ENCODE measurements around the gene DAAM1.

The DAAM1 gene

GRCh38 chr14:59317346-59317745, 128.9 kb downstream of the DAAM1 start:
- no peak overlapping the region for H3K27ac ChIP-seq (ENCODE audit: low read depth, low read length)

GRCh38 chr14:59317798-59318505, 129.5 kb downstream of the DAAM1 start:
- peaks cover 3% of the 10 kb centered on the region for H3K36me3 ChIP-seq (ENCODE audit: control insufficient read depth, insufficient read depth, low read length)
- no peak overlapping the region for H3K9ac ChIP-seq (ENCODE audit: low read length)
- H3K27me3 ChIP-seq (ENCODE audit: control insufficient read depth, insufficient read depth, low read length): no peaks in the 10 kb centered on the region
- no peak overlapping the region for H3K4me3 ChIP-seq (ENCODE audit: low read length)
- peak overlapping the region; percentile 56 for H3K27ac ChIP-seq (ENCODE audit: low read depth, low read length)
- H3K4me1 ChIP-seq (ENCODE audit: control insufficient read depth, insufficient read depth, low read length): peaks cover 35% of the 10 kb centered on the region

More at GRCh38 chr14:59317346-59317745, 128.9 kb downstream of the DAAM1 start:
- no peaks in the 10 kb centered on the region for H3K27me3 ChIP-seq (ENCODE audit: control insufficient read depth, insufficient read depth, low read length)
- H3K9ac ChIP-seq (ENCODE audit: low read length): no peak overlapping the region
- peaks cover 41% of the 10 kb centered on the region for H3K4me1 ChIP-seq (ENCODE audit: control insufficient read depth, insufficient read depth, low read length)
- H3K36me3 ChIP-seq (ENCODE audit: control insufficient read depth, insufficient read depth, low read length): peaks cover 3% of the 10 kb centered on the region
- H3K4me3 ChIP-seq (ENCODE audit: low read length): no peak overlapping the region

- H3K4me1 ChIP-seq (ENCODE audit: control insufficient read depth, insufficient read depth, low read length): peaks cover 26% of the 10 kb centered on the region
- H3K27ac ChIP-seq (ENCODE audit: low read depth, low read length): peak overlapping the region; percentile 56
- no peaks in the 10 kb centered on the region for H3K27me3 ChIP-seq (ENCODE audit: control insufficient read depth, insufficient read depth, low read length)
- peaks cover 3% of the 10 kb centered on the region for H3K36me3 ChIP-seq (ENCODE audit: control insufficient read depth, insufficient read depth, low read length)
- no peak overlapping the region for H3K4me3 ChIP-seq (ENCODE audit: low read length)
- H3K9ac ChIP-seq (ENCODE audit: low read length): no peak overlapping the region
Measured at GRCh38 chr14:59318908-59319307, 130.4 kb downstream of the DAAM1 start.

- H3K27ac ChIP-seq (ENCODE audit: low read depth, low read length): peak overlapping the region; percentile 59
Measured at GRCh38 chr14:59320361-59320760, 131.9 kb downstream of the DAAM1 start.

GRCh38 chr14:59320763-59321625, 132.5 kb downstream of the DAAM1 start:
- no peak overlapping the region for H3K4me3 ChIP-seq (ENCODE audit: low read length)
- H3K4me1 ChIP-seq (ENCODE audit: control insufficient read depth, insufficient read depth, low read length): peaks cover 26% of the 10 kb centered on the region
- H3K27ac ChIP-seq (ENCODE audit: low read depth, low read length): peak overlapping the region; percentile 59
- H3K36me3 ChIP-seq (ENCODE audit: control insufficient read depth, insufficient read depth, low read length): peaks cover 9% of the 10 kb centered on the region
- H3K27me3 ChIP-seq (ENCODE audit: control insufficient read depth, insufficient read depth, low read length): no peaks in the 10 kb centered on the region
- H3K9ac ChIP-seq (ENCODE audit: low read length): no peak overlapping the region

More at GRCh38 chr14:59320361-59320760, 131.9 kb downstream of the DAAM1 start:
- Histone ChIP-seq H3K36me3 (ENCODE audit: control insufficient read depth, insufficient read depth, low read length) (peaks cover 9% of the 10 kb centered on the region), H3K4me3 (ENCODE audit: low read length) (no peak overlapping the region), H3K4me1 (ENCODE audit: control insufficient read depth, insufficient read depth, low read length) (peaks cover 26% of the 10 kb centered on the region), H3K27me3 (ENCODE audit: control insufficient read depth, insufficient read depth, low read length) (no peaks in the 10 kb centered on the region), H3K9ac (ENCODE audit: low read length) (no peak overlapping the region)

- Histone ChIP-seq H3K27ac (ENCODE audit: low read depth, low read length) (peak overlapping the region; percentile 54), H3K4me1 (ENCODE audit: control insufficient read depth, insufficient read depth, low read length) (peaks cover 26% of the 10 kb centered on the region), H3K36me3 (ENCODE audit: control insufficient read depth, insufficient read depth, low read length) (peaks cover 9% of the 10 kb centered on the region), H3K9ac (ENCODE audit: low read length) (no peak overlapping the region), H3K4me3 (ENCODE audit: low read length) (no peak overlapping the region), H3K27me3 (ENCODE audit: control insufficient read depth, insufficient read depth, low read length) (no peaks in the 10 kb centered on the region)
Measured at GRCh38 chr14:59321626-59321949, 133.1 kb downstream of the DAAM1 start.

- Histone ChIP-seq H3K36me3 (ENCODE audit: control insufficient read depth, insufficient read depth, low read length) (peaks cover 13% of the 10 kb centered on the region), H3K27ac (ENCODE audit: low read depth, low read length) (no peak overlapping the region), H3K4me3 (ENCODE audit: low read length) (no peak overlapping the region), H3K4me1 (ENCODE audit: control insufficient read depth, insufficient read depth, low read length) (peaks cover 7% of the 10 kb centered on the region), H3K9ac (ENCODE audit: low read length) (no peak overlapping the region), H3K27me3 (ENCODE audit: control insufficient read depth, insufficient read depth, low read length) (no peaks in the 10 kb centered on the region)
Measured at GRCh38 chr14:59325906-59326305, 137.4 kb downstream of the DAAM1 start.

GRCh38 chr14:59328454-59328853, 140.0 kb downstream of the DAAM1 start:
- Histone ChIP-seq H3K27me3 (ENCODE audit: control insufficient read depth, insufficient read depth, low read length) (no peaks in the 10 kb centered on the region), H3K9ac (ENCODE audit: low read length) (no peak overlapping the region), H3K4me3 (ENCODE audit: low read length) (no peak overlapping the region), H3K4me1 (ENCODE audit: control insufficient read depth, insufficient read depth, low read length) (peaks cover 12% of the 10 kb centered on the region), H3K36me3 (ENCODE audit: control insufficient read depth, insufficient read depth, low read length) (peaks cover 14% of the 10 kb centered on the region), H3K27ac (ENCODE audit: low read depth, low read length) (no peak overlapping the region)

- peaks cover 9% of the 10 kb centered on the region for H3K36me3 ChIP-seq (ENCODE audit: control insufficient read depth, insufficient read depth, low read length)
- no peak overlapping the region for H3K9ac ChIP-seq (ENCODE audit: low read length)
- H3K27me3 ChIP-seq (ENCODE audit: control insufficient read depth, insufficient read depth, low read length): no peaks in the 10 kb centered on the region
- peaks cover 22% of the 10 kb centered on the region for H3K4me1 ChIP-seq (ENCODE audit: control insufficient read depth, insufficient read depth, low read length)
- peak overlapping the region; percentile 85 for H3K27ac ChIP-seq (ENCODE audit: low read depth, low read length)
- no peak overlapping the region for H3K4me3 ChIP-seq (ENCODE audit: low read length)
Measured at GRCh38 chr14:59330455-59330854, 142.0 kb downstream of the DAAM1 start.

GRCh38 chr14:59331217-59331616, 142.8 kb downstream of the DAAM1 start:
- Histone ChIP-seq H3K36me3 (ENCODE audit: control insufficient read depth, insufficient read depth, low read length) (peaks cover 9% of the 10 kb centered on the region), H3K27ac (ENCODE audit: low read depth, low read length) (peak overlapping the region; percentile 85)

GRCh38 chr14:59332727-59333126, 144.3 kb downstream of the DAAM1 start:
- Histone ChIP-seq H3K27me3 (ENCODE audit: control insufficient read depth, insufficient read depth, low read length) (no peaks in the 10 kb centered on the region), H3K4me3 (ENCODE audit: low read length) (no peak overlapping the region), H3K36me3 (ENCODE audit: control insufficient read depth, insufficient read depth, low read length) (peaks cover 9% of the 10 kb centered on the region), H3K27ac (ENCODE audit: low read depth, low read length) (peak overlapping the region; percentile 85), H3K9ac (ENCODE audit: low read length) (no peak overlapping the region), H3K4me1 (ENCODE audit: control insufficient read depth, insufficient read depth, low read length) (peaks cover 40% of the 10 kb centered on the region)

More at GRCh38 chr14:59331217-59331616, 142.8 kb downstream of the DAAM1 start:
- H3K27me3 ChIP-seq (ENCODE audit: control insufficient read depth, insufficient read depth, low read length): no peaks in the 10 kb centered on the region
- peaks cover 25% of the 10 kb centered on the region for H3K4me1 ChIP-seq (ENCODE audit: control insufficient read depth, insufficient read depth, low read length)
- H3K4me3 ChIP-seq (ENCODE audit: low read length): no peak overlapping the region
- no peak overlapping the region for H3K9ac ChIP-seq (ENCODE audit: low read length)

- Histone ChIP-seq H3K27ac (ENCODE audit: low read depth, low read length) (peak overlapping the region; percentile 85), H3K36me3 (ENCODE audit: control insufficient read depth, insufficient read depth, low read length) (peaks cover 7% of the 10 kb centered on the region), H3K27me3 (ENCODE audit: control insufficient read depth, insufficient read depth, low read length) (no peaks in the 10 kb centered on the region), H3K4me3 (ENCODE audit: low read length) (peak overlapping the region; percentile 1), H3K9ac (ENCODE audit: low read length) (no peak overlapping the region), H3K4me1 (ENCODE audit: control insufficient read depth, insufficient read depth, low read length) (peaks cover 45% of the 10 kb centered on the region)
Measured at GRCh38 chr14:59333235-59333634, 144.8 kb downstream of the DAAM1 start.
